H1 (cell line): ENCODE measurements around the gene TYK2. TPM values are rescaled to one million over a fixed set of nuclear protein-coding genes. Genes with fewer than 3 reads are reported as not detected.

ENCODE experiments used
- CTCF ChIP-seq, 3 experiments: IDR thresholded peaks; 1 replicate in 2 of 3; 2 replicates in 1 of 3; pipeline versions ENCODE4 v1.5.1 to v1.6.1; 2011; ENCODE audit warnings: low read length in 3 of 3, mild to moderate bottlenecking in 3 of 3, inconsistent platforms in 2 of 3, low read depth in 1 of 3, moderate library complexity in 1 of 3; ENCODE audit not compliant: insufficient read depth in 1 of 3; ENCODE audit errors: control extremely low read depth in 1 of 3
- KDM1A ChIP-seq: fragments of 200-600, 300-600 bp; sonication (generic); IDR thresholded peaks from 2 replicates; pipeline ENCODE4 v1.7.1; 2016; ENCODE audit warnings: mild to moderate bottlenecking, low read length, borderline replicate concordance
- polyA plus RNA-seq, 7 experiments: library from polyadenylated mRNA; depleted of rRNA in 3 of 7; stranded (reverse) in 5 of 7; unstranded in 2 of 7; fragments of >200 nt in 5 of 7; fragments of 200-250 nt in 2 of 7; gene quantifications; 1 replicate in 5 of 7; 2 replicates in 1 of 7; 4 replicates in 1 of 7; pipeline versions ENCODE4 v1.2.1 to v1.2.3, GENCODE V29; 2011 to 2013; ENCODE audit warnings: missing spikeins in 2 of 7, mixed read lengths in 2 of 7
- total RNA-seq: library from RNA; stranded (reverse); fragmentation: NEBNext Ultra II Directional; extraction: Animal tissue kit (Norgen Biotek cat#: 25700); gene quantifications from 2 replicates; pipeline ENCODE4 v1.2.1, GENCODE V29; 2021

The TYK2 gene
- total and polyA plus RNA-seq, 2 of the 8 experiments (the other 6 are each of a cell fraction or from before 2014, with no cell fraction given): 32.1 to 40.8 TPM

- no peak for TF ChIP-seq CTCF (IDR thresholded peaks at IDR 0.05; ENCODE audit: control extremely low read depth in 1 of 3, insufficient read depth in 1 of 3, low read depth in 1 of 3, low read length in 3 of 3)
- no peak for TF ChIP-seq KDM1A
Observed at GRCh38 chr19:10320602-10321416, 59.6 kb downstream of the TYK2 start (continued).
